GM23338 (cell line): ENCODE data around the gene POLDIP3. TPM values are rescaled to one million over a fixed set of nuclear protein-coding genes. Genes with fewer than 3 reads are reported as not detected.

Source experiments
- ATAC-seq: fragments of 200-7000 bp; cut with Tn5 transposase; 3 replicates; pipeline ENCODE4 v1.9.1; 2020
- DNase-seq: peaks from one replicate; pipeline ENCODE4 v3.0.0-alpha.2; 2015; ENCODE audit warnings: low spot score
- H2AFZ ChIP-seq: fragments of 200-600 bp; sonication (generic); 2 replicates; pipeline ENCODE4 v1.8.0; 2016; ENCODE audit warnings: antibody characterized with exemption, mild to moderate bottlenecking, moderate library complexity
- H3F3A ChIP-seq: fragments of 200-600 bp; sonication (generic); replicated peaks from 2 replicates; pipeline ENCODE4 v1.8.0; 2017; ENCODE audit warnings: antibody characterized with exemption, mixed run types, low read depth
- H3K27ac ChIP-seq: fragments of 200-600 bp; sonication (generic); 2 replicates; pipeline ENCODE4 v1.6.1; 2016; ENCODE audit warnings: low read depth
- H3K27me3 ChIP-seq: fragments of 200-600 bp; sonication (generic); 2 replicates; pipeline ENCODE4 v1.8.0; 2016; ENCODE audit warnings: mild to moderate bottlenecking, mixed run types, moderate library complexity; ENCODE audit not compliant: insufficient read depth
- H3K36me3 ChIP-seq: fragments of 200-600 bp; sonication (generic); 2 replicates; pipeline ENCODE4 v1.8.0; 2016; ENCODE audit warnings: mild to moderate bottlenecking; ENCODE audit not compliant: insufficient read depth
- H3K4me1 ChIP-seq: fragments of 200-600 bp; sonication (generic); 2 replicates; pipeline ENCODE4 v1.8.0; 2016; ENCODE audit warnings: mild to moderate bottlenecking, moderate library complexity; ENCODE audit not compliant: insufficient read depth
- H3K4me2 ChIP-seq: fragments of 200-600 bp; sonication (generic); 2 replicates; pipeline ENCODE4 v1.7.1; 2017; ENCODE audit warnings: mixed run types
- H3K4me3 ChIP-seq: fragments of 200-600 bp; sonication (generic); 2 replicates; pipeline ENCODE4 v1.6.1; 2016; ENCODE audit warnings: mixed run types
- H3K79me2 ChIP-seq: fragments of 200-600 bp; sonication (generic); replicated peaks from 2 replicates; pipeline ENCODE4 v1.8.0; 2017; ENCODE audit warnings: mild to moderate bottlenecking; ENCODE audit not compliant: insufficient read depth
- H3K9me2 ChIP-seq: fragments of 200-600 bp; sonication (generic); 2 replicates; pipeline ENCODE4 v1.8.0; 2017; ENCODE audit not compliant: insufficient read depth
- H4K20me1 ChIP-seq: fragments of 200-600 bp; sonication (generic); replicated peaks from 2 replicates; pipeline ENCODE4 v1.8.0; 2017; ENCODE audit warnings: mild to moderate bottlenecking; ENCODE audit not compliant: insufficient read depth
- H3K27ac Mint-ChIP-seq: 2 replicates; pipeline ENCODE4 v1.8.0; 2020; ENCODE audit warnings: inconsistent platforms, mild to moderate bottlenecking, moderate library complexity, mixed read lengths
- H3K27me3 Mint-ChIP-seq: 3 replicates; pipeline ENCODE4 v1.8.0; 2022; ENCODE audit warnings: low read depth, mild to moderate bottlenecking, moderate library complexity, mixed read lengths, inconsistent platforms; ENCODE audit not compliant: insufficient read depth, poor library complexity
- H3K36me3 Mint-ChIP-seq: 3 replicates; pipeline ENCODE4 v1.8.0; 2021; ENCODE audit warnings: low read depth, mild to moderate bottlenecking, inconsistent platforms, moderate library complexity, mixed read lengths
- H3K4me1 Mint-ChIP-seq: 3 replicates; pipeline ENCODE4 v1.8.0; 2020; ENCODE audit warnings: mild to moderate bottlenecking, inconsistent platforms, mixed read lengths
- H3K4me3 Mint-ChIP-seq: 3 replicates; pipeline ENCODE4 v1.8.0; 2021; ENCODE audit warnings: moderate library complexity, mild to moderate bottlenecking, inconsistent platforms, mixed read lengths
- H3K9me3 Mint-ChIP-seq: 3 replicates; pipeline ENCODE4 v1.8.0; 2020; ENCODE audit warnings: moderate library complexity, mild to moderate bottlenecking, inconsistent platforms, mixed read lengths
- CREB1 ChIP-seq: fragments of 250-450 bp; sonication (Bioruptor Pico); IDR thresholded peaks from 2 replicates; pipeline ENCODE4 v1.5.0; 2020; ENCODE audit warnings: low read depth, mild to moderate bottlenecking, moderate library complexity
- CTCF ChIP-seq, 2 experiments: fragments of 200-600 bp in 1 of 2; sonication (generic) in 1 of 2; conservative IDR thresholded peaks; 2 replicates each; pipeline versions ENCODE4 v1.5.1 to v1.6.1; 2016 to 2017; ENCODE audit warnings: antibody characterized with exemption in 2 of 2, low read depth in 2 of 2, mild to moderate bottlenecking in 2 of 2, moderate library complexity in 1 of 2
- ETS1 ChIP-seq: IDR thresholded peaks from 2 replicates; pipeline ENCODE4 v1.6.1; 2016; ENCODE audit warnings: antibody characterized with exemption
- EZH2 ChIP-seq: fragments of 200-600 bp; sonication (generic); IDR thresholded peaks from one replicate; pipeline ENCODE4 v1.8.0; 2017; ENCODE audit warnings: antibody characterized with exemption, mild to moderate bottlenecking, low read depth; ENCODE audit not compliant: unreplicated experiment
- EZH2phosphoT487 ChIP-seq: fragments of 200-600 bp; sonication (generic); IDR thresholded peaks from one replicate; pipeline ENCODE4 v1.8.1; 2018; ENCODE audit warnings: antibody characterized with exemption; ENCODE audit not compliant: unreplicated experiment
- JUNB ChIP-seq: IDR thresholded peaks from one replicate; pipeline ENCODE4 v1.6.1; 2016; ENCODE audit warnings: antibody characterized with exemption; ENCODE audit not compliant: unreplicated experiment
- NANOG ChIP-seq: IDR thresholded peaks from 2 replicates; pipeline ENCODE4 v1.6.1; 2016; ENCODE audit warnings: antibody characterized with exemption, borderline replicate concordance
- POLR2AphosphoS5 ChIP-seq: IDR thresholded peaks from 2 replicates; pipeline ENCODE4 v1.6.1; 2016; ENCODE audit warnings: antibody characterized with exemption, low read depth
- REST ChIP-seq: IDR thresholded peaks from one replicate; pipeline ENCODE4 v1.6.1; 2018; ENCODE audit warnings: antibody characterized with exemption; ENCODE audit not compliant: unreplicated experiment
- STAT1 ChIP-seq: IDR thresholded peaks from one replicate; pipeline ENCODE4 v1.6.1; 2016; ENCODE audit warnings: antibody characterized with exemption; ENCODE audit not compliant: unreplicated experiment
- ZNF114 ChIP-seq: fragments of 250-450 bp; sonication (Bioruptor Pico); IDR thresholded peaks from 2 replicates; pipeline ENCODE4 v1.5.0; 2020; ENCODE audit warnings: mild to moderate bottlenecking, moderate library complexity
- ZNF331 ChIP-seq: fragments of 250-450 bp; sonication (Bioruptor Pico); IDR thresholded peaks from 2 replicates; pipeline ENCODE4 v1.5.0; 2020; ENCODE audit warnings: low read depth, mild to moderate bottlenecking, moderate library complexity
- ZNF462 ChIP-seq: fragments of 250-450 bp; sonication (Bioruptor Pico); IDR thresholded peaks from 2 replicates; pipeline ENCODE4 v1.5.0; 2020; ENCODE audit warnings: mild to moderate bottlenecking, moderate library complexity
- polyA plus RNA-seq: library from polyadenylated mRNA; unstranded; fragments of >200 nt; fragmentation: Nextera tagmentation; extraction: Ambion mirVana; gene quantifications from 2 replicates; pipeline ENCODE4 v1.2.1, GENCODE V29; 2016
- total RNA-seq: library from RNA; depleted of rRNA; stranded (reverse); fragments of >200 nt; shearing (Covaris generic); gene quantifications from 2 replicates; pipeline ENCODE4 v1.2.3, GENCODE V29; 2014

The POLDIP3 gene
- total and polyA plus RNA-seq, 2 experiments from 2014 or later: 38.2 to 54.3 TPM

GRCh38 chr22:42645341-42645937, 30.8 kb upstream of the POLDIP3 start:
- no peak overlapping the region for H3K4me3 Mint-ChIP-seq
- no peak overlapping the region for H3K4me2 ChIP-seq
- peaks cover 9% of the 10 kb centered on the region for H4K20me1 ChIP-seq
- H2AFZ ChIP-seq: no peak overlapping the region
- TF ChIP-seq STAT1 (no peak), EZH2 (no peak), ZNF114 (CRISPR knock-in tag) (no peak), CTCF (conservative IDR thresholded peaks at IDR 0.05; ENCODE audit: low read depth in 2 of 2) (no peak), CREB1 (no peak), EZH2phosphoT487 (no peak), ZNF462 (no peak), NANOG (no peak), REST (no peak), ETS1 (no peak), POLR2AphosphoS5 (no peak), ZNF331 (CRISPR knock-in tag) (no peak), JUNB (no peak)
- H3K4me3 ChIP-seq: no peak overlapping the region
- H3K36me3 ChIP-seq: no peaks in the 10 kb centered on the region
- H3K27me3 Mint-ChIP-seq: peaks cover 25% of the 10 kb centered on the region
- H3K9me2 ChIP-seq: no peaks in the 10 kb centered on the region
- H3K36me3 Mint-ChIP-seq: no peaks in the 10 kb centered on the region
- DNase-seq (no peak), ATAC-seq (no peak)
- no peaks in the 10 kb centered on the region for H3K9me3 Mint-ChIP-seq
- H3K79me2 ChIP-seq: peaks cover 46% of the 10 kb centered on the region
- H3K27ac Mint-ChIP-seq: peak overlapping the region; percentile 84; the same call in 1 of the 2 replicates
- H3K27ac ChIP-seq: peak overlapping the region; percentile 69; the same call in 1 of the 2 replicates
- no peaks in the 10 kb centered on the region for H3K27me3 ChIP-seq
- H3K4me1 ChIP-seq: peaks cover 13% of the 10 kb centered on the region
- H3F3A ChIP-seq: no peaks in the 10 kb centered on the region
- peaks cover 25% of the 10 kb centered on the region for H3K4me1 Mint-ChIP-seq
